Activated gamma-delta T cell treated with anti-CD3 and anti-CD28 coated beads, Interleukin-2, amount 50 U/mL, for 16 hours (primary cell): ENCODE data around the gene ECE1.
"Not testable (repeated sequence)": the region's sequence is repeated elsewhere in the genome, so short reads cannot be mapped to it uniquely, and the experiment has no call there.

Source experiments
- DNase-seq: peaks from one replicate; pipeline ENCODE4 v3.0.0-alpha.2; 2020; ENCODE audit warnings: low read depth

The ECE1 gene

GRCh38 chr1:21291184-21291583, 921 bp upstream of the ECE1 start:
- no peak for DNase-seq

DNA sequence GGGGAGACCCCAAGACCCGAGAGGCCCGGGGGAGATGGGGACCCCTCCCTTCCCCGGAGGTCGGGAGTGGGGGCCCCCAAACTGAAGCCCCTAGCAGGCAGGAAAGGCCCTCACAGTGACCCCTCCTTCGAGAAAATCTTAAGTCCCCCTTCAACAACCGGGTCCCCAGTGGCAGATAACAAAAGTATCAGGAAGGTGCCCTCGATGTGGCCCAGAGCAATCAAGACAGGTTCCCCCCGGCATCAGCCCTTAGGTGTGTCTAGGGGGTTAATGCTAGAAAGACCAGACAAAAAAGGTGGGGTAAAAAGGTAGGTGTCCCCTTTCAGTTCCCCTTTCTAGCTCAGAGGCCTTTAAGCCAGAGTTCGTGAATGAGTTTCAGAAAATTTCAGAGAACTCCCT, 282 bp upstream of the ECE1 start:
- DNase-seq, result no peak

- DNase-seq, result no peak
Observed at GRCh38 chr1:21289127-21289526, 1.1 kb downstream of the ECE1 start.

GRCh38 chr1:21287905-21288514, 2.3 kb downstream of the ECE1 start:
- no peak for DNase-seq

DNA sequence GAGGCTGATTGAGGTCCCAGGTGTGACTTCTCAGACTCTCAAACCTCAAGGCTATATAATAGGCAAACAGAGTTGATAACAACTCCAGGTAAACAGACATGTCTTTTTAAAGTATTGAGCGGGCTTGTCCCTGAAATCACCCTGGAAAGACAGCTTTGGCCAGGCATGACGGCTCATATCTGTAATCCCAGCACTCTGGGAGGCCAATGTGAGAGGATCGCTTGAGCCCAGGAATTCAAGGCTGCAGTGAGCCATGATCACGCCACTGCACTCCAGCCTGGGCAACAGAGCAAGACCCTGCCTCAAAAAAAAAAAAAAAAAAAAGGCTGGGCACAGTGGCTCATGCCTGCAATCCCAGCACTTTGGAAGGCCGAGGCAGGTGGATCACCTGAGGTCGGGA, 4.9 kb downstream of the ECE1 start:
- DNase-seq, result not testable (repeated sequence)

DNA sequence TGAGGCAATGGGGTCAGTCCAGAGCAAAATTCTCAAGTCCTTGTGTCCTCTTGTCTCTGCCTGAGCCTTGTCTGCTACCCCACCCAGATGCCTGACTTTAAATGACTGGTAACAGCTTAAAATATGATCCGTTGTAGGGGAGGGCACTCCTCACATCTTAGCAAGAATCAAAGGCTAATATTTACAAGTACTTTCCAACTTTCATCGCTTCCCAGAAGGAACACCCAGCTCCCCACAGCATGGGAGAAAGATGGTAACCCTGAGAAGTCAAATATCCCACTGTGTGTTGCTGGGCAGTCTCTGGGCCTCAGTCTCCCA, 5.2 kb downstream of the ECE1 start:
- no peak for DNase-seq

- no peak for DNase-seq
Observed at GRCh38 chr1:21284206-21285054, 5.8 kb downstream of the ECE1 start.

GRCh38 chr1:21283524-21283923, 6.7 kb downstream of the ECE1 start:
- DNase-seq, result no peak

- not testable (repeated sequence) for DNase-seq
Observed at GRCh38 chr1:21282020-21282419, 8.2 kb downstream of the ECE1 start.

- DNase-seq, result no peak
Observed at GRCh38 chr1:21280482-21280881, 9.8 kb downstream of the ECE1 start.

- DNase-seq, result no peak
Observed at GRCh38 chr1:21280011-21280471, 10.2 kb downstream of the ECE1 start.

GRCh38 chr1:21278860-21279845, 11.1 kb downstream of the ECE1 start:
- no peak for DNase-seq

DNA sequence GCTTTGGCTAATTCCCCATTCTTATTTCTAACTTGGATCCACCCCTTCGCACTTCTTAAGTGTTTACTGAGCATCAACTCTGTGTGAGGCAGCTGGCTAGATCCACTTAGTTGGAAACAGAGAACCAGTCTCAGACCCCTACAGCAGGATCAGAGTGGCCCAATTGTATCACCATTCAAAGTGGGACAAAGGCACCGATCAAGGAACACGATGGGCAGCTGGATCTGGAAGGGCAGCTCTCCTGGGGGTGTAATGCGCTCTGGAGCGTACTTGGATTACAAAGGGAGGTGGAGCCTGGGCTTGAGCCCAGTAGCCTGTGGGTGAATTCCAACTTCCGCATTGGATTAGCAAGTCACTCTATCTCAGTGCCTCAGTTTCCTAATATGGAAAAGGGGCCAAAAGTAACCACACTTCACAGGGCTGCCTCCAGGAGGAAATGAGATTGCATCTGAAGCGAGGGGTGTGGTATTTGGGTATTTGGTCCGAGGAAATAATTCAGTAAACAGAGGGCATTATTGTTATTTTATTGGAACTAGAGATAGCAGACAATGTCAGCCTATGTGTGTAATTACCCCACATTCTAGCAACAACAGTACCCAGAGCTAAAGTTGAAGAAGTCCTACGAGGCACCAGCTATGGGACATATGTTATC, 11.9 kb downstream of the ECE1 start:
- no peak for DNase-seq

DNA sequence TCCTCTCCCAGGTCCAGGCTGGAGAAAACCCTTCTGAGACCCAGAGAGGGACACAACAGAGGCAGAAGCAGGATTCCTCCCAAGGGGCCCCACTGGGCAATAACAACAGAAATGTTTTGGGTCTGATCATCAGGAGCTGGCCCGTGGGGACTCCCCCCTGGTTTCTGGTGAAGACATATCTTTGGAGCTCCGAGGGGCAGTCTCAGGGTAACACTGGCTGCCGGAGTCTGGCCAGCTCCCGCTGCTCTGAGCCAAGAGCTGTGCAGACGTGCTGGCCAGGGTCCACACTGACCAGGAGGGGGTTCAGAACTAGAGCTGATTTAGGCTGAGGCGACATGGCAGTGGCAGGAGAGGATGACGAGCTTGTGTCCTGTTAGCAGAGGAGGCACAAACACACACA, 13.1 kb downstream of the ECE1 start:
- DNase-seq, result no peak

DNA sequence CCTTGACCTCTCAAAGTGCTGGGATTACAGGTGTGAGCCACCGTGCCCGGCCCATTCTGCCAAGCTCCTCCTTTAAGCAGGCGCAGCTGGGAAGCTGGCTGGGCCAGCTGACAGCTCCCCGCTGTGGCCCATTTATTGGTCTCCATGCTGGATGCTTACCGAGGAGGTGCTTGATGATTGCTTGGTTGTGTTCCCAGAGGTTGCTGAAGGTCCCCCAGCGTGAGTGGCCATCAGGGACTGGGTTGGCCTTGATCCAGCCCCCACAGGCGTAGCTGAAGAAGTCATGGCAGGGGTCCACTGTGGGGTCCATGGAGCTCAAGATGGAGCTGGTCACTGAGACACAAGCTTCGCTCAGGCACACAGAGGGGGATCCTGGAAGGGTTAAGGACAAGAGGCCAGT, 17.7 kb downstream of the ECE1 start:
- no peak for DNase-seq

GRCh38 chr1:21271550-21271949, 18.7 kb downstream of the ECE1 start:
- DNase-seq, result no peak

DNA sequence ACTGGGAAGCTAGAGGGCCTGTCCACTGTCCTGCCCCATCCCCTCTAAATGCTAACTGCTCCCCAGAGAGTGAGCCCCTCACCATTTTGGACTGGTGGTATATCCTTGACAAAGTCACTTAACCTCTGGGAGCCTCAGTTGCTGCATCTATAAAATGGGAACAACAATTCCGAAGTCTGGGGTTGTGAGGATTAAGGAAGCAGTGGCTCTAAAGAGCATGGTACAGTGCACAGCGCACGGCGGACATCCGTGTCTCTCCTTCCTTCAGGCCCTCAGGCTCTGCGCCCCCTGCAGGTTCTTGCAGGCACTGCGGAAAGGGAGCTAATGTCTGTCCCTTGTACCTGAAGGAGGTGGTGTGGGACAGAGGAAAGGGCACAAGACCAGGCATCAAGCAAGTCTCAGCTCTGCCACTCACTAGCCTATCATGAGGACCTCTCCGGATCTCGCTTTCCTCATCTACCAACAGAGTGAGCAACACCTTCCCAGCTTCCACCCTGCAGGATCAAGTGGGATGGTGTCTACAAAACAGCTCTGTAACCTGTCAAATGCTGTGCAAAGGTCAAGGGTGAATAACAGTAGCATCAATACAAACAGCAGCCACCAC, 20.1 kb downstream of the ECE1 start:
- peak; percentile 73 for DNase-seq

GRCh38 chr1:21269461-21270085, 20.7 kb downstream of the ECE1 start:
- no peak for DNase-seq

DNA sequence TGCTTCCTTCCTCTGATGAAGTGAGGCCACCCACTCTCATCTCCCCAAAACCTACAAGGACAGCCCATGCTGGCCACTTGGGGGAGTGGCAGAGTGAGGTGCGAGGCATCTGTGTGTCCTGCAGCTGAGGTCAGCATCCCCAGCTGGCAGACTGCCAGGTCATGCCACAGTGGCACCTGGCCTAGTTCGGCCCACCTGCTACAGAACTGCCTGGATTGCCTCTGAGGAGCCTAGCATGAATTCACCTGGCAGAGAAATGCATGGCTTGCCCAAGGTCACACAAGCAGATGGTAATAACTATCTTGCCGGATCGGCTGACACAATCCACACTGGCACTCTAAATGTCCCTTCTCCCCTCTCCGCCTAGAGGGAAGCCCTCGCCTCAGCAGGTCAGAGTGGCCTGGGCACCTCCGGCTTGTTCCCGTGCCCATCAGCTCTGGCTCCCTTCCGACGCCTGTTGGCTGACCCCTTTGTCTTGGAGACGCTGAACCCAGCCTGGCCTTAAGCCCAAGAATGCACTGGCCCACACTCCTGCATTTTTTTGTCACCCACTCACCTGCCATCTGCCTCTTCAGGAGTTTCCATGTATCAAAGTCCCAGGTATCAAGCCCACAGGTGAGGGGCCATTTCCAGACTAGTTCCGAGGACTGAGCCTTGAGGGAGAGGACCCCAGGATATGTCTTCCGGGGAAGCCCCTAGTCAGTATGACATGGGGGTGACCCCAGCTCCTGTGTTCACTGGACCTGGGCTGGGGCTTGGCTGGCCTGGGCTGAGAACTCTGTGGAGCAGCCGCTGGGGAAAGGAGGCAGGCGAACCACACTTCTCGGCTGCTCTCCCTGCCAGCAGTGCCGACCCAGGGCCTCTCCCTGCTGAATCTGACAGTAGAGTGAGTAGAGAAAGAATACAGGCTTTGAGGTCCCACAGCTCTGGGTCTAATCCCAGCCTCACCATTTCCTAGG, 21.7 kb downstream of the ECE1 start:
- DNase-seq, result no peak
